WERI-Rb-1 (cell line): ENCODE results near the gene MED10.

Experiments used
- DNase-seq: peaks from one replicate; pipeline ENCODE4 v3.0.0-alpha.2; 2020
- H3K27ac ChIP-seq: fragments of 250-450 bp; sonication (Bioruptor Pico); 2 replicates; pipeline ENCODE4 v1.5.1; 2020; ENCODE audit warnings: mild to moderate bottlenecking, moderate library complexity
- H3K27me3 ChIP-seq: fragments of 250-450 bp; sonication (Bioruptor Pico); 2 replicates; pipeline ENCODE4 v1.5.1; 2021; ENCODE audit warnings: mild to moderate bottlenecking, low read depth, moderate library complexity; ENCODE audit not compliant: insufficient read depth, severe bottlenecking
- H3K36me3 ChIP-seq: fragments of 250-450 bp; sonication (Bioruptor Pico); 2 replicates; pipeline ENCODE4 v1.5.1; 2020; ENCODE audit warnings: mild to moderate bottlenecking, moderate library complexity
- H3K4me3 ChIP-seq: 2 replicates; pipeline ENCODE4 v1.5.1; 2011; ENCODE audit warnings: low read depth, mild to moderate bottlenecking, control low read depth, low read length
- H3K9me3 ChIP-seq: fragments of 250-450 bp; sonication (Bioruptor Pico); 2 replicates; pipeline ENCODE4 v1.5.1; 2021; ENCODE audit warnings: mild to moderate bottlenecking, moderate library complexity; ENCODE audit not compliant: severe bottlenecking
- CTCF ChIP-seq: IDR thresholded peaks from 2 replicates; pipeline ENCODE4 v1.5.1; 2011; ENCODE audit warnings: low read depth, mild to moderate bottlenecking, control low read depth, inconsistent platforms, low read length

MED10 gene

GRCh38 chr5:6340100-6340499 is 38.2 kb downstream of the MED10 start:
- no peak for TF ChIP-seq CTCF
- no peak overlapping the region for H3K4me3 ChIP-seq
- H3K36me3 ChIP-seq: no peaks in the 10 kb centered on the region
- no peak overlapping the region for H3K27ac ChIP-seq
- H3K9me3 ChIP-seq: no peaks in the 10 kb centered on the region
- DNase-seq: no peak
- peaks cover 21% of the 10 kb centered on the region for H3K27me3 ChIP-seq

GRCh38 chr5:6338871-6339270 is 39.5 kb downstream of the MED10 start:
- TF ChIP-seq CTCF: no peak
- Histone ChIP-seq H3K27ac (no peak overlapping the region), H3K9me3 (no peaks in the 10 kb centered on the region), H3K36me3 (no peaks in the 10 kb centered on the region), H3K27me3 (peaks cover 34% of the 10 kb centered on the region), H3K4me3 (no peak overlapping the region)
- no peak for DNase-seq

- H3K36me3 ChIP-seq: no peaks in the 10 kb centered on the region
- H3K27ac ChIP-seq: no peak overlapping the region
- TF ChIP-seq CTCF: no peak
- DNase-seq: no peak
- H3K4me3 ChIP-seq: no peak overlapping the region
- peaks cover 38% of the 10 kb centered on the region for H3K27me3 ChIP-seq
- H3K9me3 ChIP-seq: no peaks in the 10 kb centered on the region
Observed at GRCh38 chr5:6338135-6338534, 40.2 kb downstream of the MED10 start.

- no peak overlapping the region for H3K4me3 ChIP-seq
- peaks cover 12% of the 10 kb centered on the region for H3K9me3 ChIP-seq
- no peaks in the 10 kb centered on the region for H3K36me3 ChIP-seq
- H3K27me3 ChIP-seq: peaks cover 34% of the 10 kb centered on the region
- no peak for TF ChIP-seq CTCF
- DNase-seq: no peak
- H3K27ac ChIP-seq: no peak overlapping the region
Observed at GRCh38 chr5:6333182-6333905, 45.0 kb downstream of the MED10 start.

GRCh38 chr5:6328173-6328572 is 50.2 kb downstream of the MED10 start:
- Histone ChIP-seq H3K4me3 (no peak overlapping the region), H3K9me3 (peaks cover 12% of the 10 kb centered on the region), H3K27me3 (peaks cover 33% of the 10 kb centered on the region), H3K36me3 (no peaks in the 10 kb centered on the region), H3K27ac (no peak overlapping the region)
- no peak for DNase-seq
- TF ChIP-seq CTCF: no peak

- Histone ChIP-seq H3K9me3 (peaks cover 12% of the 10 kb centered on the region), H3K27ac (no peak overlapping the region), H3K4me3 (no peak overlapping the region), H3K36me3 (no peaks in the 10 kb centered on the region), H3K27me3 (peaks cover 36% of the 10 kb centered on the region)
- no peak for DNase-seq
- no peak for TF ChIP-seq CTCF
Observed at GRCh38 chr5:6326776-6327175, 51.6 kb downstream of the MED10 start.
